Globus pallidus (tissue), 1 donor: Measurements from ENCODE around the gene TRIM46.

Experiments used
- DNase-seq: peaks from one replicate; pipeline ENCODE4 v3.0.0-alpha.2; 2015; ENCODE audit warnings: low spot score

Gene TRIM46

GRCh38 chr1:155173478-155174323 is at the start of gene TRIM46:
TSS of gene TRIM46 (plus strand) at chr1:155173849. CDS start at chr1:155173967, 118 bp downstream.
- DNase-seq, result peak; percentile 70

- DNase-seq, result no peak
These were observed 48.9 kb upstream of the TRIM46 start for GRCh38 chr1:155124503-155125463.

GRCh38 chr1:155125511-155125945 is 48.1 kb upstream of the TRIM46 start:
- no peak for DNase-seq

GRCh38 chr1:155125946-155126555 is 47.6 kb upstream of the TRIM46 start:
- DNase-seq, result peak; percentile 90

- DNase-seq, result peak; percentile 81
These were observed 47.0 kb upstream of the TRIM46 start for GRCh38 chr1:155126556-155127104.

GRCh38 chr1:155127105-155127966 is 46.3 kb upstream of the TRIM46 start, which contains the start of gene EFNA1:
TSS of gene EFNA1 (plus strand) at chr1:155127876. CDS start at chr1:155127978, 102 bp downstream.
- peak; percentile 98 for DNase-seq

- no peak for DNase-seq
These were observed 45.5 kb upstream of the TRIM46 start for GRCh38 chr1:155127967-155128754.

- peak; percentile 76 for DNase-seq
These were observed 44.7 kb upstream of the TRIM46 start for GRCh38 chr1:155128755-155129473.

- no peak for DNase-seq
These were observed 43.2 kb upstream of the TRIM46 start for GRCh38 chr1:155130272-155131006.

GRCh38 chr1:155131285-155131684 is 42.4 kb upstream of the TRIM46 start:
- no peak for DNase-seq

- DNase-seq, result no peak
These were observed 41.8 kb upstream of the TRIM46 start for GRCh38 chr1:155131856-155132255.

- DNase-seq, result no peak
These were observed 39.8 kb upstream of the TRIM46 start for GRCh38 chr1:155133799-155134281.

- DNase-seq, result no peak
These were observed 39.3 kb upstream of the TRIM46 start for GRCh38 chr1:155134322-155134721.

- peak; percentile 63 for DNase-seq
These were observed 38.7 kb upstream of the TRIM46 start for GRCh38 chr1:155134880-155135414.

GRCh38 chr1:155135415-155136028 is 38.1 kb upstream of the TRIM46 start, which contains the start of gene SLC50A1:
TSS of gene SLC50A1 (plus strand) at chr1:155135852. CDS start at chr1:155135912, 60 bp downstream.
- DNase-seq, result peak; percentile 90

- no peak for DNase-seq
These were observed 36.9 kb upstream of the TRIM46 start for GRCh38 chr1:155136748-155137147.

GRCh38 chr1:155137154-155137949 is 36.3 kb upstream of the TRIM46 start:
- DNase-seq, result no peak
